Upper lobe of left lung (tissue), 6 donors: Measurements from ENCODE around the gene ARHGEF40. TPM values are rescaled to one million over a fixed set of nuclear protein-coding genes. Genes with fewer than 3 reads are reported as not detected.

Source experiments
- ATAC-seq, 2 donors: fragments of 200-7000 bp; cut with Tn5 transposase; one replicate each; pipeline ENCODE4 v1.9.1; 2022; ENCODE audit warnings: mild to moderate bottlenecking in 2 of 2, moderate library complexity in 2 of 2; ENCODE audit not compliant: low FRiP score in 2 of 2
- DNase-seq, 2 donors: peaks; one replicate each; pipeline ENCODE4 v3.0.0-alpha.2; 2019 to 2020
- H3K27ac ChIP-seq, 4 donors: fragments of 200-600 bp; sonication (generic); one replicate each; pipeline ENCODE4 v1.5.1; 2016 to 2019
- H3K27me3 ChIP-seq, 4 donors: fragments of 200-600 bp; sonication (generic); one replicate each; pipeline ENCODE4 v1.5.1; 2017 to 2019
- H3K36me3 ChIP-seq, 4 donors: fragments of 200-600 bp; sonication (generic); one replicate each; pipeline ENCODE4 v1.5.1; 2016 to 2019
- H3K4me1 ChIP-seq, 4 donors: fragments of 200-600 bp; sonication (generic); one replicate each; pipeline ENCODE4 v1.5.1; 2018 to 2019
- H3K4me3 ChIP-seq, 4 donors: fragments of 200-600 bp; sonication (generic); one replicate each; pipeline ENCODE4 v1.5.1; 2017 to 2019; ENCODE audit warnings: mild to moderate bottlenecking in 2 of 4, moderate library complexity in 1 of 4
- H3K9me3 ChIP-seq, 4 donors: fragments of 200-600 bp; sonication (generic); one replicate each; pipeline ENCODE4 v1.5.1; 2018 to 2019
- EP300 ChIP-seq, 4 donors: sonication (generic); formaldehyde crosslinking; IDR thresholded peaks; one replicate each; pipeline ENCODE4 v1.5.1; 2017; ENCODE audit warnings: antibody characterized with exemption in 4 of 4, control low read depth in 2 of 4
- POLR2A ChIP-seq, 4 donors: fragments of 450-650 bp; IDR thresholded peaks; one replicate each; pipeline ENCODE4 v1.5.1; 2016 to 2017; ENCODE audit warnings: antibody characterized with exemption in 4 of 4, mild to moderate bottlenecking in 2 of 4
- POLR2AphosphoS5 ChIP-seq, 2 donors: sonication (generic); formaldehyde crosslinking; IDR thresholded peaks; one replicate each; pipeline ENCODE4 v1.5.1; 2017; ENCODE audit warnings: antibody characterized with exemption in 2 of 2
- WGBS, 2 donors: methylation state at CpG; one replicate each; pipeline ENCODE4 v1.1.5; 2017 to 2018; 5-methylcytosine and 5-hydroxymethylcytosine counted together
- total RNA-seq, 6 donors: library from RNA; depleted of rRNA in 4 of 6; stranded (reverse); fragments of >200 nt in 4 of 6; gene quantifications; one replicate each; pipeline versions ENCODE4 v1.1.0 to v1.2.1, GENCODE V29; 2016 to 2021
- TF ChIP-seq, protein P1 (sequence below), 6 experiments: fragments of 450-650 bp in 4 of 6; fragments of 200-600 bp in 2 of 6; sonication (generic) in 2 of 6; IDR thresholded peaks; one replicate each; pipeline ENCODE4 v1.5.1; 2016 to 2019; ENCODE audit warnings: antibody characterized with exemption in 6 of 6
- donor health status: DM: no; HTN: no; CAD: no; lungs with moderate emphysema.
- donor health status: DM: no; HTN: yes; CAD: no; lungs with severe emphysema.

The ARHGEF40 gene
- total RNA-seq, 6 donors from 2014 or later = 24.8 to 74.4 (median 36.0) TPM

DNA sequence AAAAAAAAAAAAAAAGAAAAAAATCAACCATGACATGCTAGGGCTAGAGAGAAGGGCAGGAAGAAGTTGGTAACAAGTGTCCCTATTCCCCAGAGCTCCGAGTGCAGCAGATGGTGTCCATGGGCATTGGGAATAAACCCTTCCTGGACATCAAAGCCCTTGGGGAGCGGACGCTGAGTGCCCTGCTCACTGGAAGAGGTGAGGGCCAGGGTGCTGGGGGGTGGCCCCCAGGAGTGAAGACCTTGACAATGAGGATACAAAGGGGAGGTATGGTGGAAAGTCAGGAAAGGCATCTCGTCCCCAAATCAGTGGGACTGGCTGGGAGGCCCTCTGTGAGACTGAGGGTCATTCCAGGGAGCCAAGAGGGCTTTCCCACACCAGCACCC lies 16.8 kb downstream of the ARHGEF40 start:
- H3K9me3 ChIP-seq = no peaks in the 10 kb centered on the region
- TF ChIP-seq, protein P1, sequence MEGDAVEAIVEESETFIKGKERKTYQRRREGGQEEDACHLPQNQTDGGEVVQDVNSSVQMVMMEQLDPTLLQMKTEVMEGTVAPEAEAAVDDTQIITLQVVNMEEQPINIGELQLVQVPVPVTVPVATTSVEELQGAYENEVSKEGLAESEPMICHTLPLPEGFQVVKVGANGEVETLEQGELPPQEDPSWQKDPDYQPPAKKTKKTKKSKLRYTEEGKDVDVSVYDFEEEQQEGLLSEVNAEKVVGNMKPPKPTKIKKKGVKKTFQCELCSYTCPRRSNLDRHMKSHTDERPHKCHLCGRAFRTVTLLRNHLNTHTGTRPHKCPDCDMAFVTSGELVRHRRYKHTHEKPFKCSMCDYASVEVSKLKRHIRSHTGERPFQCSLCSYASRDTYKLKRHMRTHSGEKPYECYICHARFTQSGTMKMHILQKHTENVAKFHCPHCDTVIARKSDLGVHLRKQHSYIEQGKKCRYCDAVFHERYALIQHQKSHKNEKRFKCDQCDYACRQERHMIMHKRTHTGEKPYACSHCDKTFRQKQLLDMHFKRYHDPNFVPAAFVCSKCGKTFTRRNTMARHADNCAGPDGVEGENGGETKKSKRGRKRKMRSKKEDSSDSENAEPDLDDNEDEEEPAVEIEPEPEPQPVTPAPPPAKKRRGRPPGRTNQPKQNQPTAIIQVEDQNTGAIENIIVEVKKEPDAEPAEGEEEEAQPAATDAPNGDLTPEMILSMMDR (IDR thresholded peaks at IDR 0.05) = no peak
- TF ChIP-seq EP300 (IDR thresholded peaks at IDR 0.05) (no peak), POLR2AphosphoS5 (IDR thresholded peaks at IDR 0.05) (no peak), POLR2A (IDR thresholded peaks at IDR 0.05) (no peak)
- no peak for DNase-seq
- peaks cover 8 to 89% (median 44%) of the 10 kb centered on the region in 4 donors for H3K36me3 ChIP-seq
- peak overlapping the region; percentile 20 to 63 (median 40) for H3K27ac ChIP-seq
- peak overlapping the region in 1 of 4 donors; percentile 13 for H3K4me3 ChIP-seq
- 82 to 93% methylated on average over 4 of the region's 4 CpGs for WGBS, 2 donors
- no peak for ATAC-seq
- H3K27me3 ChIP-seq = no peaks in the 10 kb centered on the region
- peaks cover 10 to 24% (median 21%) of the 10 kb centered on the region in 4 donors for H3K4me1 ChIP-seq

DNA sequence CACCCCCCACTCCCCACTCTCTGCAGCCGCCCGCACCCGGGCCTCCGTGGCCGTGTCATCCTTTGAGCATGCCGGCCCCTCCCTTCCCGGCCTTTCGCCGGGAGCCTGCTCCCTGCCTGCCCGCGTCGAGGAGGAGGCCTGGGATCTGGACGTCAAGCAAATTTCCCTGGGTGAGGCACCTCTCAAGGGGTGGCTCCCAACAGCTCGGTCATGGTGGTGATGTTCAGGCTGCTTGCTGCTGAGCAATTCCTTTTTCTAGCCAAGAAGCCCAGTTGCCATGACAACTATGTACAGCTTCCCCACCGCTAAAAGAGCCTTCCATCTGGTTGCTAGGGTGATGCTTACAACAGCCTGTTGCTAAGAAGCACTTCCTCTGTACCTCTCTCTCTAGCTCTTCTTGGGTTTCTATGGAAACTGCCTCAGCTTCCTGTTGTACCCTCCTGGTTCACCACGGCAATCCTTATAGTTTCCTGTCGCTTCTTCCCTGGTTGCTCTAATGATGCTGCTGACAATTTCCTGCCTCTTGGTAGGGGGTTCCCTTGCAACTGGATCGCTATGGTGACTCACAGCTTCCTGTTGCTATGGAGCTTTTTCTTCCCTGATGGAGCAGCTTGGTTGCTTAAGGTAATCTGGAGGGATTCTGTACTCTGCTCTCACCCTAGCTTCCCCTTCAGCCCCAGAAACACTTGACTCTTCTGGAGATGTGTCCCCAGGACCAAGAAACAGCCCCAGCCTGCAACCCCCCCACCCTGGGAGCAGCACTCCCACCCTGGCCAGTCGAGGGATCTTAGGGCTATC lies 17.4 kb downstream of the ARHGEF40 start:
- Histone ChIP-seq H3K27ac (peak overlapping the region; percentile 20 to 63 (median 40)), H3K4me3 (peak overlapping the region in 1 of 4 donors; percentile 13), H3K4me1 (peaks cover 13 to 29% (median 21%) of the 10 kb centered on the region in 4 donors), H3K9me3 (no peaks in the 10 kb centered on the region), H3K27me3 (no peaks in the 10 kb centered on the region), H3K36me3 (peaks cover 6 to 87% (median 43%) of the 10 kb centered on the region in 4 donors)
- ATAC-seq (peak; percentile 38 to 70), DNase-seq (peak in 1 of 2 donors; percentile 83)
- TF ChIP-seq, protein P1 (IDR thresholded peaks at IDR 0.05) = no peak
- no peak for TF ChIP-seq POLR2AphosphoS5 (IDR thresholded peaks at IDR 0.05)
- TF ChIP-seq POLR2A (IDR thresholded peaks at IDR 0.05) = no peak
- no peak for TF ChIP-seq EP300 (IDR thresholded peaks at IDR 0.05)
- WGBS, 2 donors = 47 to 55% methylated on average over 10 to 16 of the region's 19 CpGs

DNA sequence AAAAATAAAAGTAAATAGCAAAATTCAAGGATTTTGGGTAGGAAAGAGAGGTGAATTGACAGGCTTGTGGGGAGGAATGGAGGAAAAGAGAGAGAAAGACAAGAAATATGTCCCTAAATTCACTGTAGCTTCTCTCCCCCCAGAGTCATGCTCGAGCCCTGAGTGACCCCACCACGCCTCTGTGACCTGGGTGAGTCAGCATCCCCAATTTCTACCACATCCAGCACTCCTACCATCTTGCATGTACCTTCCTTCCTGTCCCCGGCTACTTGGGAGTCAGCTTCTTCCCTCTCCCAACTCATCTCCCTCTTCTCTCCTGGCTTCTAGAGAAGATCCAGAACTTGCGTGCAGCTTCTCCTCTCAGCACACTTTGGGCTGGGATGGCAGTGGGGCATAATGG lies 18.6 kb downstream of the ARHGEF40 start:
- Histone ChIP-seq H3K4me3 (no peak overlapping the region), H3K4me1 (peaks cover 17 to 34% (median 21%) of the 10 kb centered on the region in 4 donors), H3K36me3 (peaks cover 6 to 84% (median 39%) of the 10 kb centered on the region in 4 donors), H3K9me3 (no peaks in the 10 kb centered on the region), H3K27ac (no peak overlapping the region), H3K27me3 (no peaks in the 10 kb centered on the region)
- 80 to 86% methylated on average over 4 of the region's 4 CpGs for WGBS, 2 donors
- DNase-seq = no peak
- no peak for ATAC-seq
- no peak for TF ChIP-seq EP300 (IDR thresholded peaks at IDR 0.05)

DNA sequence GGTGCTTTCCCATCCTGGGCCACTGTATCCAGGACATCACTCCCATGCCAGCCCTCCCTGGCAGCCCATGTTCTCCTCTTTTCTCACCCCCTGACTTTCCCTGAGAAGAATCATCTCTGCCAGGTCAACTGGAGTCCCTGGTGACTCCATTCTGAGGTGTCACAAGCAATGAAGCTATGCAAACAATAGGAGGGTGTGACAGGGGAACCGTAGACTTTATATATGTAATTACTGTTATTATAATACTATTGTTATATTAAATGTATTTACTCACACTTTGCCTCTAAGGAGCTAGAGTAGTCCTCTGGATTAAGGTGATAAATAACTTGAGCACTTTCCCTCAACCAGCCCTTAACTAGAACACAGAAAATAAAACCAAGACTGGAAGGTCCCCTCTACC lies 19.2 kb downstream of the ARHGEF40 start:
- Histone ChIP-seq H3K27ac (peak overlapping the region in 1 of 4 donors; percentile 19), H3K4me1 (peaks cover 17 to 36% (median 18%) of the 10 kb centered on the region in 4 donors), H3K36me3 (peaks cover 6 to 79% (median 35%) of the 10 kb centered on the region in 4 donors), H3K4me3 (no peak overlapping the region), H3K27me3 (no peaks in the 10 kb centered on the region), H3K9me3 (no peaks in the 10 kb centered on the region)
- DNase-seq (no peak), ATAC-seq (no peak)
- 52 to 65% methylated on average over 1 of the region's 1 CpG for WGBS, 2 donors
- TF ChIP-seq POLR2A (IDR thresholded peaks at IDR 0.05) (no peak), EP300 (IDR thresholded peaks at IDR 0.05) (no peak), POLR2AphosphoS5 (IDR thresholded peaks at IDR 0.05) (no peak)
- TF ChIP-seq, protein P1 (IDR thresholded peaks at IDR 0.05) = no peak

DNA sequence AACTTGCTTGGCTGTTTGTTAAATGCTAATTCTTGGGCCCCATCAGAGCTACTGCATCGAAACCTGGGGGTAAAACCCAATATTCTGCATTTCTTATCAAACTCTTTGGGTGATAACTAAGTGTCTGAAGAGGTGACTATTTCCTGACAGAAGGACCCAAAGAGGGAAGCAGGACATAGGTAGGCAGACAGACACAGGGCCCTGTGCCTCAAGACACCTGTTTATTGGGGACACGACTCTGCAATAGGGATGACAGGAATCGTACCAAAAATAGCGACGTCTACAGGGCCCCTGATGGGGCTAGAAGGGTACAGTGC lies 19.7 kb downstream of the ARHGEF40 start:
- Histone ChIP-seq H3K27ac (peak overlapping the region in 1 of 4 donors; percentile 23), H3K36me3 (peaks cover 6 to 74% (median 35%) of the 10 kb centered on the region in 4 donors), H3K4me3 (no peak overlapping the region), H3K9me3 (no peaks in the 10 kb centered on the region), H3K27me3 (no peaks in the 10 kb centered on the region), H3K4me1 (peaks cover 12 to 35% (median 13%) of the 10 kb centered on the region in 4 donors)
- ATAC-seq (no peak), DNase-seq (no peak)
- TF ChIP-seq POLR2AphosphoS5 (IDR thresholded peaks at IDR 0.05) (no peak), POLR2A (IDR thresholded peaks at IDR 0.05) (no peak), EP300 (IDR thresholded peaks at IDR 0.05) (no peak)
- TF ChIP-seq, protein P1 (IDR thresholded peaks at IDR 0.05) = no peak
- WGBS, 2 donors = 84 to 88% methylated on average over 5 of the region's 5 CpGs
